ENCODE results near the gene NETO1.

DNA sequence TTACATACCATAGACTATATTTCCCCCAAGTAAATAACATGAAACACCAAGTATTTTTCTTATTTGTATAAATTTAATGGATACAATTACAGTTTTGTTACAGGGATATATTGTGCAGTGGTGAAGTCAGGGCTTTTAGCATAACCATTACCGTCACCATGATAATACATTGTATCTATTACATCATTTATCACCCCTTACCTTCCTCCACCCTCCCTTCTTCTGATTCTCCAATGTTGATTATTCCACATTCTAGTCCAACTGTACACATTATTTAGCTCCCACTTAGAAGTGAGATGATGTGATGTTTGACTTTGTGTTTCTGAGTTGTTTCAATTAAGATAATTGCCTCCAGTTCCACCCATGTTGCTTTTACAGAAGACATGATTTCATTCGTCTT, 35.2 kb upstream of the NETO1 start:
- TF ChIP-seq, protein P1, sequence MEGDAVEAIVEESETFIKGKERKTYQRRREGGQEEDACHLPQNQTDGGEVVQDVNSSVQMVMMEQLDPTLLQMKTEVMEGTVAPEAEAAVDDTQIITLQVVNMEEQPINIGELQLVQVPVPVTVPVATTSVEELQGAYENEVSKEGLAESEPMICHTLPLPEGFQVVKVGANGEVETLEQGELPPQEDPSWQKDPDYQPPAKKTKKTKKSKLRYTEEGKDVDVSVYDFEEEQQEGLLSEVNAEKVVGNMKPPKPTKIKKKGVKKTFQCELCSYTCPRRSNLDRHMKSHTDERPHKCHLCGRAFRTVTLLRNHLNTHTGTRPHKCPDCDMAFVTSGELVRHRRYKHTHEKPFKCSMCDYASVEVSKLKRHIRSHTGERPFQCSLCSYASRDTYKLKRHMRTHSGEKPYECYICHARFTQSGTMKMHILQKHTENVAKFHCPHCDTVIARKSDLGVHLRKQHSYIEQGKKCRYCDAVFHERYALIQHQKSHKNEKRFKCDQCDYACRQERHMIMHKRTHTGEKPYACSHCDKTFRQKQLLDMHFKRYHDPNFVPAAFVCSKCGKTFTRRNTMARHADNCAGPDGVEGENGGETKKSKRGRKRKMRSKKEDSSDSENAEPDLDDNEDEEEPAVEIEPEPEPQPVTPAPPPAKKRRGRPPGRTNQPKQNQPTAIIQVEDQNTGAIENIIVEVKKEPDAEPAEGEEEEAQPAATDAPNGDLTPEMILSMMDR (conservative IDR thresholded peaks at IDR 0.05; ENCODE audit: low read depth in 2 of 2), result no peak
- TF ChIP-seq EZH2 (IDR thresholded peaks at IDR 0.05; ENCODE audit: low read depth, unreplicated experiment) (no peak), POLR2AphosphoS5 (IDR thresholded peaks at IDR 0.05; ENCODE audit: low read depth) (no peak)

Data from GM23338 (cell line).